H1 (cell line): Measurements from ENCODE around the gene TMEM232. TPM values are rescaled to one million over a fixed set of nuclear protein-coding genes. Genes with fewer than 3 reads are reported as not detected.

ENCODE experiments used
- CTCF ChIA-PET: fragments of 300-600 bp; sonication (Branson Sonifier 250); formaldehyde crosslinking; loops from one replicate; lab custom pipeline; 2021; ENCODE audit not compliant: partially characterized antibody; lab: Charles Lee
- POLR2A ChIA-PET: fragments of 300-600 bp; sonication (Branson Sonifier 250); formaldehyde crosslinking; loops from one replicate; lab custom pipeline; 2021; ENCODE audit warnings: inconsistent platforms; ENCODE audit not compliant: partially characterized antibody; lab: Charles Lee
- DNase-seq, 2 experiments: peaks; one replicate each; pipeline versions ENCODE4 v3.0.0 to v3.0.0-alpha.2; 2010 to 2022; ENCODE audit warnings: low spot score in 2 of 2, low read depth in 1 of 2, mixed read lengths in 1 of 2
- FAIRE-seq: peaks from 2 replicates; lab custom pipeline; 2011; peaks lifted over from hg19 to GRCh38; lab: Jason Lieb, UNC
- H2AFZ ChIP-seq: 2 replicates; pipeline ENCODE4 v1.8.1; 2012; ENCODE audit warnings: low read length, inconsistent platforms
- H2AK5ac ChIP-seq: 2 replicates; pipeline ENCODE4 v1.6.1; 2013; ENCODE audit warnings: low read depth, low read length
- H2BK120ac ChIP-seq: replicated peaks from 2 replicates; pipeline ENCODE3; 2013; ENCODE audit warnings: low read depth, low read length, inconsistent platforms
- H2BK12ac ChIP-seq: 2 replicates; pipeline ENCODE4 v1.6.1; 2013; ENCODE audit warnings: low read depth, low read length
- H2BK15ac ChIP-seq: 2 replicates; pipeline ENCODE4 v1.6.1; 2013; ENCODE audit warnings: low read length
- H2BK20ac ChIP-seq: 2 replicates; pipeline ENCODE4 v1.6.1; 2013; ENCODE audit warnings: low read length
- H2BK5ac ChIP-seq: 2 replicates; pipeline ENCODE4 v1.6.1; 2013; ENCODE audit warnings: low read depth, low read length
- H3K14ac ChIP-seq: 2 replicates; pipeline ENCODE4 v1.6.1; 2013; ENCODE audit warnings: inconsistent platforms; ENCODE audit not compliant: insufficient read length
- H3K18ac ChIP-seq: 2 replicates; pipeline ENCODE4 v1.6.1; 2013; ENCODE audit warnings: low read length; ENCODE audit errors: extremely low read depth
- H3K23ac ChIP-seq: 2 replicates; pipeline ENCODE4 v1.6.1; 2013; ENCODE audit warnings: inconsistent platforms; ENCODE audit not compliant: insufficient read length
- H3K23me2 ChIP-seq: 2 replicates; pipeline ENCODE4 v1.6.1; 2013; ENCODE audit warnings: low read depth, low read length
- H3K27ac ChIP-seq: 2 replicates; pipeline ENCODE4 v1.6.1; 2011; ENCODE audit warnings: low read depth, low read length, inconsistent platforms
- H3K27me3 ChIP-seq, 4 experiments: replicated peaks in 1 of 4; 1 replicate in 1 of 4; 2 replicates in 3 of 4; pipeline versions ENCODE4 v1.6.1 to v1.8.1; 2011 to 2013; ENCODE audit warnings: low read length in 3 of 4, mild to moderate bottlenecking in 3 of 4, inconsistent platforms in 2 of 4, mixed read lengths in 2 of 4, moderate library complexity in 1 of 4; ENCODE audit not compliant: control insufficient read depth in 3 of 4, insufficient read depth in 3 of 4; ENCODE audit errors: extremely low read depth in 1 of 4
- H3K36me3 ChIP-seq, 4 experiments: 2 replicates each; pipeline versions ENCODE4 v1.6.1 to v1.8.1; 2011 to 2013; ENCODE audit warnings: mild to moderate bottlenecking in 4 of 4, low read length in 3 of 4, moderate library complexity in 2 of 4, control low read depth in 1 of 4, inconsistent platforms in 1 of 4; ENCODE audit not compliant: insufficient read depth in 4 of 4, control insufficient read depth in 2 of 4
- H3K4ac ChIP-seq: replicated peaks from 2 replicates; pipeline ENCODE3; 2013; ENCODE audit warnings: low read length, low read depth, mixed read lengths, inconsistent platforms; ENCODE audit not compliant: insufficient read length
- H3K4me1 ChIP-seq, 4 experiments: replicated peaks in 1 of 4; 1 replicate in 1 of 4; 2 replicates in 3 of 4; pipeline versions ENCODE4 v1.6.1 to v1.8.1; 2011 to 2013; ENCODE audit warnings: low read length in 3 of 4, inconsistent platforms in 2 of 4, mixed read lengths in 1 of 4; ENCODE audit not compliant: insufficient read depth in 4 of 4, control insufficient read depth in 3 of 4
- H3K4me2 ChIP-seq, 2 experiments: 2 replicates each; pipeline versions ENCODE4 v1.6.1 to v1.8.1; 2011 to 2013; ENCODE audit warnings: low read depth in 2 of 2, low read length in 2 of 2, control low read depth in 1 of 2, inconsistent platforms in 1 of 2, mild to moderate bottlenecking in 1 of 2; ENCODE audit not compliant: insufficient read depth in 1 of 2
- H3K4me3 ChIP-seq, 4 experiments: fragments of 200-600, 300-600 bp in 1 of 4; sonication (generic), shearing (Covaris generic), sonication (Bioruptor Twin) in 1 of 4; 2 replicates each; pipeline versions ENCODE4 v1.5.1 to v1.8.1; 2011 to 2016; ENCODE audit warnings: low read length in 4 of 4, low read depth in 3 of 4, control low read depth in 2 of 4, inconsistent platforms in 2 of 4, mild to moderate bottlenecking in 2 of 4, mixed read lengths in 1 of 4, moderate library complexity in 1 of 4; ENCODE audit not compliant: insufficient read depth in 2 of 4; ENCODE audit errors: extremely low read depth in 1 of 4
- H3K56ac ChIP-seq: replicated peaks from 2 replicates; pipeline ENCODE3; 2013; ENCODE audit warnings: low read depth, mild to moderate bottlenecking, mixed read lengths, low read length, inconsistent platforms; ENCODE audit not compliant: insufficient read length
- H3K79me1 ChIP-seq: 2 replicates; pipeline ENCODE4 v1.6.1; 2013; ENCODE audit warnings: low read depth, low read length, control low read depth
- H3K79me2 ChIP-seq, 2 experiments: 2 replicates each; pipeline versions ENCODE4 v1.6.1 to v1.8.1; 2012 to 2013; ENCODE audit warnings: low read length in 2 of 2, mild to moderate bottlenecking in 2 of 2, inconsistent platforms in 1 of 2; ENCODE audit not compliant: insufficient read depth in 2 of 2, control insufficient read depth in 1 of 2
- H3K9ac ChIP-seq, 4 experiments: replicated peaks in 1 of 4; 1 replicate in 1 of 4; 2 replicates in 3 of 4; pipeline versions ENCODE4 v1.6.1 to v1.8.1; 2011 to 2013; ENCODE audit warnings: low read depth in 3 of 4, low read length in 3 of 4, control low read depth in 2 of 4, mild to moderate bottlenecking in 2 of 4, moderate library complexity in 2 of 4, inconsistent platforms in 1 of 4; ENCODE audit errors: extremely low read depth in 1 of 4
- H3K9me3 ChIP-seq, 2 experiments: 2 replicates each; pipeline versions ENCODE4 v1.6.1 to v1.8.1; 2012 to 2013; ENCODE audit warnings: mild to moderate bottlenecking in 2 of 2, moderate library complexity in 2 of 2, control low read depth in 1 of 2, inconsistent platforms in 1 of 2, low read depth in 1 of 2, low read length in 1 of 2, mixed read lengths in 1 of 2; ENCODE audit not compliant: insufficient read depth in 2 of 2
- H4K20me1 ChIP-seq, 2 experiments: replicated peaks in 1 of 2; 2 replicates each; pipeline versions ENCODE3 to v1.8.1; 2011 to 2013; ENCODE audit warnings: inconsistent platforms in 2 of 2, low read length in 2 of 2, mild to moderate bottlenecking in 1 of 2; ENCODE audit not compliant: insufficient read depth in 2 of 2, control insufficient read depth in 1 of 2
- H4K5ac ChIP-seq: 2 replicates; pipeline ENCODE4 v1.6.1; 2013; ENCODE audit warnings: low read length, low read depth, mixed read lengths, inconsistent platforms; ENCODE audit not compliant: insufficient read length
- H4K8ac ChIP-seq: 2 replicates; pipeline ENCODE4 v1.8.0; 2013; ENCODE audit warnings: mild to moderate bottlenecking, moderate library complexity, low read length, inconsistent platforms; ENCODE audit not compliant: insufficient read depth; ENCODE audit errors: extremely low read depth
- H4K91ac ChIP-seq: replicated peaks from 2 replicates; pipeline ENCODE3; 2013; ENCODE audit warnings: low read length, mixed read lengths, inconsistent platforms; ENCODE audit not compliant: insufficient read length
- CBX5 ChIP-seq: fragments of 300-800, 300-1000 bp; sonication (generic); IDR thresholded peaks from 2 replicates; pipeline ENCODE4 v1.7.1; 2016; ENCODE audit warnings: antibody characterized with exemption, low read length, low read depth
- CEBPB ChIP-seq: IDR thresholded peaks from 2 replicates; pipeline ENCODE4 v1.6.1; 2012; ENCODE audit warnings: low read depth, low read length
- CTCF ChIP-seq, 3 experiments: IDR thresholded peaks; 1 replicate in 2 of 3; 2 replicates in 1 of 3; pipeline versions ENCODE4 v1.5.1 to v1.6.1; 2011; ENCODE audit warnings: low read length in 3 of 3, mild to moderate bottlenecking in 3 of 3, inconsistent platforms in 2 of 3, low read depth in 1 of 3, moderate library complexity in 1 of 3; ENCODE audit not compliant: insufficient read depth in 1 of 3; ENCODE audit errors: control extremely low read depth in 1 of 3
- E2F6 ChIP-seq: IDR thresholded peaks from 2 replicates; pipeline ENCODE4 v1.6.1; 2012; ENCODE audit warnings: inconsistent platforms
- EP300 ChIP-seq, 2 experiments: IDR thresholded peaks; 1 replicate in 1 of 2; 2 replicates in 1 of 2; pipeline ENCODE4 v1.6.1; 2011 to 2012; ENCODE audit warnings: low read depth in 2 of 2, low read length in 2 of 2, mild to moderate bottlenecking in 2 of 2, borderline replicate concordance in 1 of 2, inconsistent platforms in 1 of 2, moderate library complexity in 1 of 2
- JUND ChIP-seq: IDR thresholded peaks from 2 replicates; pipeline ENCODE4 v1.6.1; 2011; ENCODE audit warnings: mild to moderate bottlenecking, improper control_type of control experiment, low read length
- POU5F1 ChIP-seq: IDR thresholded peaks from 2 replicates; pipeline ENCODE4 v1.6.1; 2011; ENCODE audit warnings: low read depth, mild to moderate bottlenecking, low read length, moderate library complexity
- SIX5 ChIP-seq: IDR thresholded peaks from 2 replicates; pipeline ENCODE4 v1.6.1; 2011; ENCODE audit warnings: mild to moderate bottlenecking, low read depth, low read length
- SP2 ChIP-seq: IDR thresholded peaks from 2 replicates; pipeline ENCODE4 v1.6.1; 2012; ENCODE audit warnings: mild to moderate bottlenecking, low read length, inconsistent platforms
- TAF1 ChIP-seq: IDR thresholded peaks from 2 replicates; pipeline ENCODE4 v1.6.1; 2011; ENCODE audit warnings: mild to moderate bottlenecking, low read depth, low read length
- TAF7 ChIP-seq: optimal IDR thresholded peaks from 2 replicates; pipeline ENCODE3; 2011; ENCODE audit warnings: low read depth, mild to moderate bottlenecking, inconsistent platforms, low read length, moderate library complexity, borderline replicate concordance
- TEAD4 ChIP-seq: IDR thresholded peaks from 2 replicates; pipeline ENCODE4 v1.6.1; 2012; ENCODE audit warnings: low read depth, low read length, inconsistent platforms, mixed read lengths
- WGBS, 2 experiments: shearing (Covaris generic) in 1 of 2; methylation state at CpG; one replicate each; pipeline versions ENCODE4 v1.1.6 to v1.1.7; 2013 to 2015; ENCODE audit warnings: low lambda C conversion rate in 2 of 2, mixed read lengths in 2 of 2, inconsistent platforms in 1 of 2, low coverage in 1 of 2, missing lambda C conversion rate in 1 of 2; ENCODE audit not compliant: insufficient replicate concordance in 2 of 2, insufficient coverage in 1 of 2, insufficient read length in 1 of 2; ENCODE audit errors: extremely low coverage in 1 of 2, missing lambda C conversion rate in 1 of 2; 5-methylcytosine and 5-hydroxymethylcytosine counted together
- polyA plus RNA-seq, 7 experiments: library from polyadenylated mRNA; depleted of rRNA in 3 of 7; stranded (reverse) in 5 of 7; unstranded in 2 of 7; fragments of >200 nt in 5 of 7; fragments of 200-250 nt in 2 of 7; gene quantifications; 1 replicate in 5 of 7; 2 replicates in 1 of 7; 4 replicates in 1 of 7; pipeline versions ENCODE4 v1.2.1 to v1.2.3, GENCODE V29; 2011 to 2013; ENCODE audit warnings: missing spikeins in 2 of 7, mixed read lengths in 2 of 7
- total RNA-seq: library from RNA; stranded (reverse); fragmentation: NEBNext Ultra II Directional; extraction: Animal tissue kit (Norgen Biotek cat#: 25700); gene quantifications from 2 replicates; pipeline ENCODE4 v1.2.1, GENCODE V29; 2021

The TMEM232 gene
- total and polyA plus RNA-seq, 2 of the 8 experiments (the other 6 are each of a cell fraction or from before 2014, with no cell fraction given): 0.38 to 1.3 TPM

- Histone ChIP-seq H3K79me1 (no peaks in the 10 kb centered on the region), H3K4me2 (no peak overlapping the region), H3K18ac (no peak overlapping the region), H3K4me3 (no peak overlapping the region), H2BK5ac (no peak overlapping the region), H2BK20ac (no peak overlapping the region), H3K27ac (no peak overlapping the region), H2BK15ac (no peak overlapping the region), H2AK5ac (no peak overlapping the region), H2AFZ (no peak overlapping the region), H3K79me2 (no peaks in the 10 kb centered on the region), H4K5ac (no peak overlapping the region), H3K9me3 (no peaks in the 10 kb centered on the region), H3K14ac (no peak overlapping the region), H3K9ac (no peak overlapping the region), H3K4me1 (peaks cover 0 to 3% (median 1%) of the 10 kb centered on the region in 4 experiments; a peak in 2 of 7 replicates), H4K20me1 (no peaks in the 10 kb centered on the region), H4K8ac (no peak overlapping the region), H3K4ac (no peak overlapping the region), H3K56ac (no peak overlapping the region), H3K23ac (no peak overlapping the region), H4K91ac (no peak overlapping the region), H3K23me2 (no peaks in the 10 kb centered on the region), H2BK120ac (no peak overlapping the region), H2BK12ac (no peak overlapping the region), H3K36me3 (no peaks in the 10 kb centered on the region), H3K27me3 (no peaks in the 10 kb centered on the region)
- FAIRE-seq (no peak), DNase-seq (no peak)
- ChIA-PET POLR2A (no interaction called here), CTCF (no interaction called here)
- 94% methylated on average over 1 of the region's 1 CpG; no CpG with 5 or more reads in 1 of the 2 experiments for WGBS, 2 experiments
- TF ChIP-seq TAF1 (no peak), SIX5 (no peak), CBX5 (no peak), TEAD4 (no peak), JUND (no peak), E2F6 (no peak), POU5F1 (no peak), CTCF (IDR thresholded peaks at IDR 0.05; ENCODE audit: control extremely low read depth in 1 of 3, insufficient read depth in 1 of 3, low read depth in 1 of 3, low read length in 3 of 3) (no peak), EP300 (IDR thresholded peaks at IDR 0.05; ENCODE audit: borderline replicate concordance in 1 of 2, low read depth in 2 of 2, low read length in 2 of 2) (no peak), SP2 (no peak), TAF7 (no peak), CEBPB (no peak)
Observed at GRCh38 chr5:110687485-110687884, 39.0 kb downstream of the TMEM232 start.
